Measurements from ENCODE around the gene PLOD3.

PLOD3 gene

GRCh38 chr7:101163279-101164070 lies 53.9 kb downstream of the PLOD3 start:
- FAIRE-seq = no peak

GRCh38 chr7:101162551-101163278 lies 54.7 kb downstream of the PLOD3 start:
- FAIRE-seq = no peak

- FAIRE-seq = no peak
Measured at GRCh38 chr7:101161692-101162471, 55.5 kb downstream of the PLOD3 start.

- no peak for FAIRE-seq
Measured at GRCh38 chr7:101160910-101161309, 56.5 kb downstream of the PLOD3 start.

GRCh38 chr7:101159696-101160674 lies 57.4 kb downstream of the PLOD3 start:
- FAIRE-seq = no peak

- FAIRE-seq = no peak
Measured at GRCh38 chr7:101156866-101157589, 60.4 kb downstream of the PLOD3 start.

GRCh38 chr7:101156277-101156676 lies 61.1 kb downstream of the PLOD3 start:
- FAIRE-seq = no peak
